Stimulated activated CD8-positive, alpha-beta memory T cell treated with anti-CD3 and anti-CD28 coated beads, Interleukin-12 subunit alpha, Interleukin-12 subunit beta, amount 100 ng/mL, for 24 hours (primary cell): Measurements from ENCODE around the gene SWT1.
"Not testable (repeated sequence)": the region's sequence is repeated elsewhere in the genome, so short reads cannot be mapped to it uniquely, and the experiment has no call there.

Source experiments
- DNase-seq: peaks from one replicate; pipeline ENCODE4 v3.0.0-alpha.2; 2020; ENCODE audit errors: extremely low read depth

The SWT1 gene

DNA sequence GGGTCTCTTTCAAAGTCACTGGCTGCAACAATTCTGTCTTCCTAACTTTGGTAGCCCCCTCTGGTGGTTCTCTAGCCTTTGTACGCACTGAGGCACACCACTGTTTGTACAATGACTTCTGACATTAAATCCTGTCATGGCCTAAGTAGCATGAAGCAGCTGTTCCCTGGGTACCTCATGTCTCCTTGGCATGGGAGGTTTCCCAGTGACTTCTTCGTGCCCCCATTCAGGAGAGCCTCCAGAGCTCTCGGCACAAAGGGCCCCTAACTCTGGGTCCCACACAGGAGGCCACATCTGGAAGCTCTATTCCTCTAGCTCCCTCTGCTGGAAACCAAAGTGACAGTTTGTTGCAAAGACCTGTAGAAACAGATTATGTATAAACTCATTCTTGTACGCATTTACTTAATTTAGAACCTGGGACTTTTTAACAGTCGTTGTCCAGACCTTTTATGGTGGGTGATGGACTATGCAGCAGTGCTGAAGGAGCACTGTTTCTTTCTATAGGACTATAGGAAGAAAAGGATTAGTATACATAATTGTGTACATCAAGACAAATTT lies 13.4 kb downstream of the SWT1 start:
- no peak for DNase-seq

- DNase-seq, result no peak
Measured at GRCh38 chr1:185193756-185194155, 36.8 kb downstream of the SWT1 start.

- not testable (repeated sequence) for DNase-seq
Measured at GRCh38 chr1:185198712-185199111, 41.7 kb downstream of the SWT1 start.

DNA sequence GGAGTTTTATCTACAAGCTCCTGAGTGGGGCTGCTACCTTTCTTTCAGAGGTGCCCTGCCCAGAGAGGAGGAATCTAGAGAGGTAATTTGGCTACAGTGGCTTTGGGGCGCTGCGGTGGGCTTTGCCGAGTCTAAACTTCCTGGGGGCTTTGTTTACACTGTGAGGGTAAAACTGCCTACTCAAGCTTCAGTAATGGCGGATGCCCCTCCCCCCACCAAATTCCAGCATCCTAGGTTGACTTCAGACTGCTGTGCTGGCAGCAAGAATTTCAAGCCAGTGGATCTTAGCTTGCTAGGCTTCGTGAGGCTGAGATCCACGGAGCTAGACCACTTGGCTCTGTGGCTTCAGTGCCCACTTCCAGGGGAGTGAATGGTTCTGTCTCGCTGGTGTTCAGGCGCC lies 43.9 kb downstream of the SWT1 start:
- DNase-seq, result no peak

GRCh38 chr1:185207170-185207569 lies 50.2 kb downstream of the SWT1 start:
- no peak for DNase-seq

DNA sequence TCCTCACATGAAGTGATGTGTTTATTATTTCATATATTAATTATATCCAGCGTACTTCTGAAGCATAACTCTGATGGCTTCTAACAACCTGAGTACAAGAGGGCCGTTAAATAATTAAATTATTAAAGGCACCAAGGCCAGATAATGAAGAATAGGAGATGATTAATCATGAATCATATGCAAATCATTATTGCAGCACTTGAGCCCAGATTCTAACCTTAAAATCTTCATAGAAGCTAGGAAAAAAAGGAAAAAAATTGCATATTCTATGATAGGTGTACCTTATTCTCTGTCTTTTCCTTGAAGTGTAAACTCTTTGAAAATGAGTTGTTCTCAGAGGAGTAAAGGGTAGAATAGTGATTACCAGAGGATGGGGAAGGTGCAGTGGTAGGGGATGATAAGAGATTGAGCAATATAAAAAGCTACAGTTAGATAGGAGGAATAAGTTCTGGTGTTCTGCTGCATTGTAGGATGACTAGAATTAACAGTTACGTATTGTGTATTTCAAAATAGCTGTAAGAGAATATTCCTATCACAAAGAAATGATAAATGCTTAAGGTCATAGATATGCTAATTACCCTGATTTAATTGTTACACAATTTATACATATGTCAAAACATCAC lies 51.1 kb downstream of the SWT1 start:
- no peak for DNase-seq

DNA sequence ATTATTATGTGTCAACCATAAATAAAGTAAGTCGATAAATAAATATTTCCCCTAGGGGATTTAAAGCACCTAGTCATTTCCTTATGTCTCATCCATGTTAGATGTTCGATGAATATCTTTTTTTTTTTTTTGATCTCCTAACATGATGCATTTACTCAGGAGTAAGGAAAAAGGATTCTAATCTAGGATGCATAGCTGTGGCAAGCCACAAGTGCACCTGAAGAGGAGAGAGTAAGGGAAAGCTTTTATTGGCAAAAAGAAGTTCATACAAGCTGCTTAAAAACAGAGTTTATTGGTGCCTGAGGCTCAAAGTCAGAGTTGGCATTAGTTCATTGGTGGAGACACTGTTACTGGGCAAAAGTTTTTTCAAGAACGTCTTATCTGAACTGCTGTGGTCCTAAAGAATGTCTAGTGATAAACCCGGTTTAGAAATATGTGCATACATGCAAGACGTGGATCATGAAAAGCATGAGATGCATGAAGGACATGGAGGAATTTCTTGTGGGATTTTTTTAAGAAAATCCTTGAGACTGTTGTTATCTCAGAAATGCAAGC lies 51.7 kb downstream of the SWT1 start:
- no peak for DNase-seq

DNA sequence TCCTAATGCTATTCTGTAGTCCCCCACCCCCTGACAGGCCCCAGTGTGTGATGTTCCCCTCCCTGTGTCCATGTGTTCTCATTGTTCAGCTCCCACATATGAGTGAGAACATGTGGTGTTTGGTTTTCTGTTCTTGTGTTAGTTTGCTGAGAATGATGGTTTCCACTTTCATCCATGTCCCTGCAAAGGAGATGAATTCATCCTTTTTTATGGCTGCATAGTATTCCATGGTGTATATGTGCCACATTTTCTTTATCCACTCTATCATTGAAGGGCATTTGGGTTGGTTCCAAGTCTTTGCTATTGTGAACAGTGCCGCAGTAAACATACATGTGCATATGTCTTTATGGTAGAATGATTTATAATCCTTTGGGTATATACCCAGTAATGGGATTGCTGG lies 52.4 kb downstream of the SWT1 start:
- not testable (repeated sequence) for DNase-seq

DNA sequence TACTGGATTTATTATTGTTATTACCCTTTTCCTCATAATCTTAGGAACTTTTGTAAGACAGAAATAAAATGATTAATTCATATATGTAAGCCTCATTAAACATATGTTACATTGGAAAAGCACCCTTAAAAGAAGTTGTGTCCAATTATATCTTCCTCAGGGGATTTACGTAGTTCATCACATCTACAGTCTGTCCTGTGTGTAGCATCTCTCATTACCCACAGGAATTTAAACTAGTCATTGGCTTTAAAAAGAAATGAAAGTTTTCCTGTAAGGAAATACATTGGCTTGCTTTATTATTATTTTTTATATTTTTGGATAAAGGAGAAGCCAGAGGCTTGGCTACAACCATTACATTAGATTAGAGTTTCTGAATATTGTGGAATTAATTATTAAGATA lies 56.1 kb downstream of the SWT1 start:
- no peak for DNase-seq

GRCh38 chr1:185215911-185216310 lies 58.9 kb downstream of the SWT1 start:
- no peak for DNase-seq

GRCh38 chr1:185224132-185224531 lies 67.2 kb downstream of the SWT1 start:
- no peak for DNase-seq

DNA sequence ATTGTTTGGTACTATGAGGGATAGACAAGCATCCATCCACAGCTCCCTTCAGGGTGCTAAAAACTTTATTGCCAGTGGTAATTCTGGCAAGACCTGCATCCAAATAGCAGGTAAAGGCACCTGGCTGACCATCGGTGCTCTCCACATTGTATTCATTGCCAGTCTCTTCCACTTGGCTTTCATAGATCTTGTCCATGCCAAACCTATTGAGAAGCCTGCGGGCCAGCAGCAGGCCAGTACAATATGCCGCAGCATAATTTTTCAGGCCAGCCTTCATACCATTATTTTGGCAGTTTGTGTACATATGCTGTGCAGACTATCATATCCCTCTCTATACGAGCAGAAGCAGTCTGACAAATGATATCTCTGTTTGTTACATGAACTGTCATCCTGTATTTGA lies 70.2 kb downstream of the SWT1 start:
- no peak for DNase-seq

- DNase-seq, result no peak
Measured at GRCh38 chr1:185228979-185229378, 72.0 kb downstream of the SWT1 start.

- DNase-seq, result no peak
Measured at GRCh38 chr1:185229981-185230380, 73.0 kb downstream of the SWT1 start.

GRCh38 chr1:185232874-185233273 lies 75.9 kb downstream of the SWT1 start:
- no peak for DNase-seq

DNA sequence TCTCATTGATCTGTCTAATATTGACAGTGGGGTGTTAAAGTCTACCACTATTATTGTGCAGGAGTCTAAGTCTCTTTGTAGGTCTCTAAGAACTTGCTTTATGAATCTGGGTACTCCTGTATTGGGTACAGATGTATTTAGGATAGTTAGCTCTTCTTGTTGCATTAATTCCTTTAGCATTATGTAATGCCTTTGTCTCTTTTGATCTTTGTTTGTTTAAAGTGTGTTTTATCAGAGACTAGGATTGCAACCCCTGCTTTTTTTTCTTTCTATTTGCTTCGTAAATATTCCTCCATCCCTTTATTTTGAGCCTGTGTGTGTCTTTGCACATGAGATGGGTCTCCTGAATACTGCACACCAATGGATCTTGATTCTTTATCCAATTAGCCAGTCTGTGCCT lies 77.2 kb downstream of the SWT1 start:
- DNase-seq, result not testable (repeated sequence)

DNA sequence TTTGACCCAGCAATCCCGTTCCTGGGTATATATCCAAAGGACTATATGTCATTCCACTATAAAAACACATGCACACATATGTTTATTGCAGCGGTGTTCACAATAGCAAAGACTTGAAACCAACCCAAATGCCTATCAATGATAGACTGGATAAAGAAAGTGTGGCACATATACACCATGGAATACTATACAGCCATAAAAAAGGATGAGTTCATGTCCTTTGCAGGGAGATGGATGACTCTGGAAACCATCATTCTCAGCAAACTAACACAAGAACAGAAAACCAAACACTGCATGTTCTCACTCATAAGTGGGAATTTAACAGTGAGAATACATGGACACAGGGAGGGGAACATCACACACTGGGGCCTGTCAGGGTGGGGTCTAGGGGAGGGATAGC lies 80.2 kb downstream of the SWT1 start:
- DNase-seq, result not testable (repeated sequence)

- DNase-seq, result no peak
Measured at GRCh38 chr1:185237661-185238060, 80.7 kb downstream of the SWT1 start.

GRCh38 chr1:185238447-185238846 lies 81.5 kb downstream of the SWT1 start:
- no peak for DNase-seq

- DNase-seq, result no peak
Measured at GRCh38 chr1:185239861-185240260, 82.9 kb downstream of the SWT1 start.

GRCh38 chr1:185241127-185241526 lies 84.2 kb downstream of the SWT1 start:
- DNase-seq, result no peak

- peak; percentile 12 for DNase-seq
Measured at GRCh38 chr1:185244015-185244747, 87.2 kb downstream of the SWT1 start.

- DNase-seq, result no peak
Measured at GRCh38 chr1:185245466-185245865, 88.5 kb downstream of the SWT1 start.
